OCI-LY7 (cell line): ENCODE data around the gene NEURL3. TPM values are rescaled to one million over a fixed set of nuclear protein-coding genes. Genes with fewer than 3 reads are reported as not detected.

ENCODE experiments used
- BruUV-seq: library from RNA; stranded (reverse); fragments of 400-500 nt; replicated peaks from 2 replicates; lab custom pipeline; 2021; lab: Mats Ljungman, UMichigan
- CTCF ChIA-PET: fragments of 300-600 bp; sonication (Branson Sonifier 250); formaldehyde crosslinking; loops from one replicate; lab custom pipeline; 2022; ENCODE audit warnings: antibody characterized with exemption; ENCODE audit not compliant: unreplicated experiment; lab: Charles Lee
- POLR2A ChIA-PET: fragments of 300-600 bp; sonication (Branson Sonifier 250); formaldehyde crosslinking; loops from one replicate; lab custom pipeline; 2022; ENCODE audit warnings: antibody characterized with exemption; lab: Charles Lee
- DNase-seq: peaks from one replicate; pipeline ENCODE4 v3.0.0-alpha.2; 2015; ENCODE audit warnings: low spot score
- H2AFZ ChIP-seq: fragments of 200-600 bp; sonication (generic), shearing (Covaris generic); 2 replicates; pipeline ENCODE4 v1.6.1; 2014; ENCODE audit warnings: mild to moderate bottlenecking, antibody characterized with exemption, low read length, moderate library complexity
- H3K27ac ChIP-seq: fragments of 200-600 bp; sonication (generic); 2 replicates; pipeline ENCODE4 v1.5.1; 2014; ENCODE audit warnings: mixed run types, low read depth, mild to moderate bottlenecking, moderate library complexity, low read length, inconsistent platforms; ENCODE audit not compliant: poor library complexity, severe bottlenecking
- H3K36me3 ChIP-seq: fragments of 200-600 bp; sonication (generic); 2 replicates; pipeline ENCODE4 v1.6.1; 2014; ENCODE audit warnings: mild to moderate bottlenecking, antibody characterized with exemption, low read length, moderate library complexity, mixed read lengths; ENCODE audit not compliant: insufficient read depth
- H3K4me1 ChIP-seq: fragments of 200-600 bp; sonication (generic); 2 replicates; pipeline ENCODE4 v1.5.1; 2014; ENCODE audit warnings: mild to moderate bottlenecking, low read length; ENCODE audit not compliant: insufficient read depth, poor library complexity, severe bottlenecking
- H3K4me2 ChIP-seq: fragments of 200-600 bp; sonication (generic); 2 replicates; pipeline ENCODE4 v1.6.1; 2014; ENCODE audit warnings: mild to moderate bottlenecking, low read length
- H3K4me3 ChIP-seq: fragments of 200-600 bp; sonication (generic); 2 replicates; pipeline ENCODE4 v1.5.1; 2014; ENCODE audit warnings: mild to moderate bottlenecking, low read depth, low read length; ENCODE audit not compliant: poor library complexity, severe bottlenecking
- H3K79me2 ChIP-seq: fragments of 200-600 bp; sonication (generic); 2 replicates; pipeline ENCODE4 v1.6.1; 2016; ENCODE audit warnings: low read depth, mild to moderate bottlenecking, low read length, moderate library complexity, mixed read lengths; ENCODE audit not compliant: insufficient read depth
- H3K9me2 ChIP-seq: fragments of 200-600 bp; sonication (generic); 2 replicates; pipeline ENCODE4 v1.6.1; 2016; ENCODE audit warnings: mild to moderate bottlenecking, low read length, mixed read lengths; ENCODE audit not compliant: insufficient read depth
- H3K9me3 ChIP-seq: fragments of 200-600 bp; sonication (generic); 2 replicates; pipeline ENCODE4 v1.6.1; 2014; ENCODE audit warnings: mild to moderate bottlenecking, mixed run types, low read length, mixed read lengths
- H4K20me1 ChIP-seq: fragments of 200-600 bp; sonication (generic); 2 replicates; pipeline ENCODE4 v1.6.1; 2014; ENCODE audit warnings: mild to moderate bottlenecking, antibody characterized with exemption, low read length, moderate library complexity, mixed read lengths; ENCODE audit not compliant: insufficient read depth
- CTCF ChIP-seq: fragments of 200-600 bp; sonication (generic); conservative IDR thresholded peaks from 2 replicates; pipeline ENCODE4 v1.5.1; 2014; ENCODE audit warnings: mild to moderate bottlenecking, antibody characterized with exemption, low read length, moderate library complexity, mixed read lengths
- EZH2phosphoT487 ChIP-seq: fragments of 200-600 bp; sonication (generic); IDR thresholded peaks from 2 replicates; pipeline ENCODE4 v1.6.1; 2018; ENCODE audit warnings: low read depth, borderline replicate concordance, mild to moderate bottlenecking, mixed run types, antibody characterized with exemption, low read length, moderate library complexity, mixed read lengths
- intact Hi-C: fragments of 100-400 bp; cut with micrococcal nuclease; formaldehyde crosslinking; loops from one replicate; pipeline ENCODE4 v1.10.0; 2022; ENCODE audit not compliant: unreplicated experiment
- total RNA-seq, 2 experiments: library from RNA; depleted of rRNA in 1 of 2; stranded (reverse); fragments of >200 nt in 1 of 2; shearing (Covaris generic) in 1 of 2; gene quantifications; 2 replicates each; pipeline ENCODE4 v1.2.3, GENCODE V29; 2014 to 2022

NEURL3 gene
- total RNA-seq, 2 experiments from 2014 or later: not detected

DNA sequence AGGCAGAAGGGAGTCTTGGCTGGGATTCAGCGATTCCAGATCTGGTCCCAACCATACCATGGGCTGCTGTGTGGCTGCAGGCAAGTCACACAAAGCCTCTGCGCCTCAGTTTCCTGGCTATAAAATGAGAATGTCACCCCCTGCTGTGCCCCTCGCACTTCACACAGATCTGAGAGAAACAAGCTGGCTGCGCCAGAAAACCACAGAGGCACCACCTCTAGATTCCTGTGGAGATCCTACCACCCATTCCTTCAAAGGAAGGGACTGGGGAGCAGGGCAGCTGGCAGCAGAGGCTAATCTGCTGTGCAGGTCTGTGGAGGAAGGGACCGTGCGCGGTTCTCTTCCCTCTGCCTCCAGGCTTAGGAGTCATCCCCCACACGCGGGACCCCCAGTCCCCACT lies 19.8 kb downstream of the NEURL3 start:
- Histone ChIP-seq H3K79me2 (no peaks in the 10 kb centered on the region), H3K4me1 (no peaks in the 10 kb centered on the region), H3K9me2 (no peaks in the 10 kb centered on the region), H3K4me3 (no peak overlapping the region), H3K9me3 (peaks cover 4% of the 10 kb centered on the region; the same call in 1 of the 2 replicates), H2AFZ (no peak overlapping the region), H3K27ac (no peak overlapping the region), H3K36me3 (no peaks in the 10 kb centered on the region), H4K20me1 (no peaks in the 10 kb centered on the region), H3K4me2 (no peak overlapping the region)
- no TSS peak for BruUV-seq
- POLR2A ChIA-PET: no interaction called here
- intact Hi-C loops: no loop called here
- CTCF ChIA-PET: no interaction called here
- DNase-seq: no peak
- no peak for TF ChIP-seq CTCF
- TF ChIP-seq EZH2phosphoT487: no peak

- BruUV-seq: no TSS peak
- CTCF ChIA-PET: no interaction called here
Measured at GRCh38 chr2:96484091-96484490, 21.1 kb downstream of the NEURL3 start.

More at GRCh38 chr2:96484091-96484490, 21.1 kb downstream of the NEURL3 start:
- no peaks in the 10 kb centered on the region for H3K36me3 ChIP-seq
- H3K4me2 ChIP-seq: no peak overlapping the region
- H3K9me2 ChIP-seq: no peaks in the 10 kb centered on the region
- no peaks in the 10 kb centered on the region for H3K4me1 ChIP-seq
- H4K20me1 ChIP-seq: no peaks in the 10 kb centered on the region
- POLR2A ChIA-PET: no interaction called here
- DNase-seq: no peak
- H3K9me3 ChIP-seq: peaks cover 4% of the 10 kb centered on the region; the same call in 1 of the 2 replicates
- no peaks in the 10 kb centered on the region for H3K79me2 ChIP-seq
- H3K4me3 ChIP-seq: no peak overlapping the region
- no peak overlapping the region for H2AFZ ChIP-seq
- H3K27ac ChIP-seq: no peak overlapping the region
- TF ChIP-seq EZH2phosphoT487 (no peak), CTCF (no peak)
- intact Hi-C loops: no loop called here
